ENCODE measurements around the gene FKBP2.

Gene FKBP2

GRCh38 chr11:64284048-64284961 is 43.4 kb downstream of the FKBP2 start, which contains the start of gene BAD:
Gene BAD, minus strand, starts transcription at chr11:64284665. Its CDS starts 297 bp downstream, at chr11:64284368.
- DNase-seq (ENCODE audit: low read depth in 1 of 2, low spot score in 1 of 2) = peak; percentile 80 to 87

- DNase-seq (ENCODE audit: low read depth in 1 of 2, low spot score in 1 of 2) = peak; percentile 86 to 88
These were observed 44.3 kb downstream of the FKBP2 start, which contains the start of gene GPR137 for GRCh38 chr11:64284962-64285884. Gene GPR137, plus strand, starts transcription at chr11:64285848. Its CDS starts 677 bp downstream, at chr11:64286525.

- DNase-seq (ENCODE audit: low read depth in 1 of 2, low spot score in 1 of 2) = no peak
These were observed 45.2 kb downstream of the FKBP2 start for GRCh38 chr11:64285885-64286800.

DNA sequence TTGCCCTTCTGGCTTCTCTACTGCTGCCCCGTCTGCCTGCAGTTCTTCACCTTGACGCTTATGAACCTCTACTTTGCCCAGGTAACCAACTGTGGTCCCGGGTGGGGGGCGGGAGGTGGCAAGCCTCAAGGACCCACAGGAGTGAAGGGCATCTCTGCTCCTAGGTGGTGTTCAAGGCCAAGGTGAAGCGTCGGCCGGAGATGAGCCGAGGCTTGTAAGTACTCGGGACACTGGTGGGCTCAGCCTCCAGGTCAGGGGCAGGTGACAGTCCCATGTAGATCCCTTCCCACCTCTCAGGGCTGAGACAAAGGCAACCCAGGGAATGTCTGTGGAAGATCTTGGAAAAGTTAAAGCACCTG is 45.9 kb downstream of the FKBP2 start:
- no peak for DNase-seq (ENCODE audit: low read depth in 1 of 2, low spot score in 1 of 2)

DNA sequence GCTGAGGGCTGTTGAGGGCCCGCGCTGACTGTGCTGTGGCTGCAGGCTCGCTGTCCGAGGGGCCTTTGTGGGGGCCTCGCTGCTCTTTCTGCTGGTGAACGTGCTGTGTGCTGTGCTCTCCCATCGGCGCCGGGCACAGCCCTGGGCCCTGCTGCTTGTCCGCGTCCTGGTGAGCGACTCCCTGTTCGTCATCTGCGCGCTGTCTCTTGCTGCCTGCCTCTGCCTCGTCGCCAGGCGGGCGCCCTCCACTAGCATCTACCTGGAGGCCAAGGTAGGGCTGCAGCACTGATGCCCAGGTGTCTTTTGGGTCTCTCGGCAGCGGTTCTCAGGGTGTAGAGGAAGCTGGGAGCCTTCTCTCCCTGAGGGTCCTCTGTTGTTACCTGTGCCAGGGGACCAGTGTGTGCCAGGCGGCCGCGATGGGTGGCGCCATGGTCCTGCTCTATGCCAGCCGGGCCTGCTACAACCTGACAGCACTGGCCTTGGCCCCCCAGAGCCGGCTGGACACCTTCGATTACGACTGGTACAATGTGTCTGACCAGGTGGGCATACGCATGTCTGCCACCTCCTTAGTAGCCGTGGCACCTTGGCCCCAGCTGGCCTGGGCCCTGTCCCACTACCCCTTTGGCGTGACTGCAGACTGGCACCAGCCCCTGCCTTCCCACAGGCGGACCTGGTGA is 46.9 kb downstream of the FKBP2 start:
- DNase-seq (ENCODE audit: low read depth in 1 of 2, low spot score in 1 of 2) = no peak

DNA sequence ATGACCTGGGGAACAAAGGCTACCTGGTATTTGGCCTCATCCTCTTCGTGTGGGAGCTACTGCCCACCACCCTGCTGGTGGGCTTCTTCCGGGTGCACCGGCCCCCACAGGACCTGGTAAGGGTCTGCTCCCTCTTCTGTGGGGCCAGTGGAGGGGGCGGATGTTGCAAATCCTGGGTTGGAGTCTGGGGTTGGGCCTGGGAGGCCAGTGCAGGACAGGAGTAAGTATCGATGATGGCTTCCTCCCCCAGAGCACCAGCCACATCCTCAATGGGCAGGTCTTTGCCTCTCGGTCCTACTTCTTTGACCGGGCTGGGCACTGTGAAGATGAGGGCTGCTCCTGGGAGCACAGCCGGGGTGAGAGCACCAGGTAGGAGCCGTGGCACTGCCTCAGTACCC is 47.5 kb downstream of the FKBP2 start:
- no peak for DNase-seq (ENCODE audit: low read depth in 1 of 2, low spot score in 1 of 2)

DNA sequence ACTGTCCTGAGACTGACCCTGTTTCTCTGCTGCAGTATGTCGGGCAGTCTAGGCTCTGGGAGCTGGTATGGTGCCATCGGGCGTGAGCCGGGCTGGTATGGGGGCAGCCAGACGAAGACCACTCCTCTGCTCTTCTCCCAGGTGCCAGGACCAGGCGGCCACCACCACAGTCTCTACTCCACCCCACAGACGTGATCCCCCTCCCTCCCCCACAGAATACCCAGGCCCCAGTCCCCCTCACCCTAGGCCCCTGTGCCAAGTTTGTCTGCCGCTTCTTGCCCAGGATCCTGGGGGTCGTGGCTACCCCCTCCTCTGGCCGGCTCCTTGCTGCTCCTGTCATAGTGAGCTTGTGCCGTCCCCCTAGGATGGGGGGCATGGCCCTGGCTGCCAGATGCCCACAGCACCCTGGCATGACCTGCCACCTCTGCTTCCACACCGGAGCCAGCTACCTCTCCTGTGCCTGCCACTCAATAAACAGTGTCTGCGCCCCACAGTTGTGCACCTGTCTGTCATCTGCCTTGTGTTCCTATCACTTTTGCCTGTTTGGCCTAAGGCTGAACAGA is 48.2 kb downstream of the FKBP2 start:
- no peak for DNase-seq (ENCODE audit: low read depth in 1 of 2, low spot score in 1 of 2)

GRCh38 chr11:64290352-64291261 is 49.7 kb downstream of the FKBP2 start:
- no peak for DNase-seq (ENCODE audit: low read depth in 1 of 2, low spot score in 1 of 2)

DNA sequence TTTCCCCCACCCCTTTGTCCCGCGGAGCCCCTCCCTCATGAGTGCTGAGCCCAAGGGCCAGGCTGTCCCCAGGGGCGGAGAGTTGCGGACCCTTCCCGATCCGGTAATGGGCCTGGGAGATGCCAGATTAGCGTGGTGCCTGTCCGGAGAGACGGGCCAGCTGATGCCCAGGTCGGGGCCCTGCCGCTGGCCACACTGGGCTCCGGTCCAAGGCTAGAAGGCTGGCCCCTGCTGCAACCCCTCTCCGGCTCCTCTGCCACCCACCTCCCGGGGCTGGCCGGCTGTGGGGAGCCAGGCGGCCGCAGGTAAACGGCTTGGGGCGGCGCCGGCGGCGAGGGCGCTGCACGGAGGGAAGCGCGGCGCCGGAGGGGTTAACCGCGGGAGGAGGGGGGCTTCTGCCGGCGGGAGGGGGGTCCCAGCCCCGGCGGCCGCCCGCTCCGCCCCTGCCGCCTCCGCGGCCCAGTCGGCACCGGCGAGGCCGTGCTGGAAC is 50.4 kb downstream of the FKBP2 start, which contains the start of gene KCNK4:
TSS of gene KCNK4 (plus strand) at position 41 of the 490 bp plus-strand sequence. CDS start 1,717 bp downstream, outside the sequence.
- DNase-seq (ENCODE audit: low read depth in 1 of 2, low spot score in 1 of 2) = no peak

- DNase-seq (ENCODE audit: low read depth in 1 of 2, low spot score in 1 of 2) = no peak
These were observed 51.0 kb downstream of the FKBP2 start for GRCh38 chr11:64291752-64292459.

DNA sequence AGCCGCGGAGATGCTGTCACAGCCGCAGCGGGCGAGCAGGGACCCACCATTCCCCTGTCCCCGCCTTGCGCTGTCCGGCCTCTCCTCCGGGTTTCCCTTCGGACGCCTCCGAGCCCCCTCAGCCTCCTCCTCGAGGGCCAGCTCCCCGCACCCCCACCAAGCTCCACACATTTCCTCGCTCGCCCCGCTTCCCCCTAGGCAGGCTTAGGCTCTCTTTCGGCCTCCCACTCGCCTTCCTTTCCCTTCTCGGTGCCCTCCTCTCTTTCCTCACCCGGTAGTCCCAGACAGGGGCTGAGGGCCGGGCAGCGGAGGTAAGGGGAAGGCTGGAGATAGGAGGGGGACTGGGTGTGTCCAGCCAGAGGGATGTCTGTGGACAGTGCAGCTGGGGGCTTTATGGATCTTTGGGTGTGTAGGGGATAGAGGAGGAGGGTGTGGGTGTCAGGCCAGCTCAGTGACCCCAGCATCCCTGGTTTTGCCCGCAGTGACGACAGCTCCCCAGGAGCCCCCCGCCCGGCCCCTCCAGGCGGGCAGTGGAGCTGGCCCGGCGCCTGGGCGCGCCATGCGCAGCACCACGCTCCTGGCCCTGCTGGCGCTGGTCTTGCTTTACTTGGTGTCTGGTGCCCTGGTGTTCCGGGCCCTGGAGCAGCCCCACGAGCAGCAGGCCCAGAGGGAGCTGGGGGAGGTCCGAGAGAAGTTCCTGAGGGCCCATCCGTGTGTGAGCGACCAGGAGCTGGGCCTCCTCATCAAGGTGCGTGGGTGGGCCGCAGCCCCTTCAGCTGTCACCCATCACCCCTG is 51.8 kb downstream of the FKBP2 start:
- DNase-seq (ENCODE audit: low read depth in 1 of 2, low spot score in 1 of 2) = no peak
